B cell (primary cell): ENCODE results near the gene GDF7.

Source experiments
- CTCF ChIP-seq: fragments of 200-600 bp; IDR thresholded peaks from one replicate; pipeline ENCODE4 v1.8.0; 2022; ENCODE audit warnings: antibody characterized with exemption, mild to moderate bottlenecking
- EZH2 ChIP-seq: IDR thresholded peaks from 2 replicates; pipeline ENCODE4 v1.6.1; 2012; ENCODE audit warnings: borderline replicate concordance, low read depth, mild to moderate bottlenecking, moderate library complexity, low read length; ENCODE audit not compliant: insufficient read depth, poor library complexity, severe bottlenecking

DNA sequence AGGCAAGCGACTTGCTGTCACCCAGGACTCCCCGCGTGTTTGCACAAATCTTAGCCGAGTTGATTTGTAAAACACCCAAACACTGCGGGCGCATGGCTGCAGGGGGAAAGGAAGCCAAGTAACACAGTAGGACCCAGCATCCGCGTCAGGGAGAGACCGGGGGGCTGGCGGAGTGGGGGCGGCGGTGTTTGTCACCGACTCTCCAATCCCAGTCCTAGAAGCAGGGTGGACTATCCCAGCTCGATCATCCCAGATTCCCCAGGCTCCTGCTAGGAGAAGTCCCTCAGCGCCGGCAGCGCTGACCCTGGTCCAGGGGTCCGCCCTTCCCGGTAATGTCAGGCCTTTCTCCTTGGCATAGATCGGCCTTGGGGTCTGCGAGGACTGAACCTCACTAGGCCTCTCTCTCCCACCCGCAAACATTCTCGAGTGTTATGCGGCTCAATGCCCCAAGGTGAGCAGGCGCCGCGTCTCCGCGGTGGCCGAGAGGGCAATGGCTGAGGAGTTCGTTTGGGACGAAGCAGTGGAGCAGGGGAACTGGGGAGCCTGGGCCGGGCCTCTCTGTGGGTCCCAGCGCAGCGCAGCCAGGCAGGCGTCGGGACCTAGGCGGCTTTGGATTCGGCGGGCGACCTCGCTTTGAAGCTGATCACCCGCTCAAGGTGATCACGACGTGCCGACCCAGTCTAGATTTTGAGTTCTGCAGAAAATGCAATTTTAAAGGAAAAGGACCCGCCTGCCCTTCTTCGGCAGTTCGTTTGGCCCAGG lies 1.5 kb upstream of the GDF7 start:
- TF ChIP-seq CTCF: no peak
- TF ChIP-seq EZH2: no peak
